Stimulated activated CD4-positive, alpha-beta T cell treated with anti-CD3 and anti-CD28 coated beads, Interleukin-2, amount 100 ng/mL, for 4 hours (primary cell): ENCODE measurements around the gene ZMYM1.
"Not testable (repeated sequence)": the region's sequence is repeated elsewhere in the genome, so short reads cannot be mapped to it uniquely, and the experiment has no call there.

Experiments
- DNase-seq: peaks from one replicate; pipeline ENCODE4 v3.0.0-alpha.2; 2020; ENCODE audit warnings: low read depth

ZMYM1 gene

GRCh38 chr1:35079003-35079930 lies at the start of gene ZMYM1:
ZMYM1 (plus strand) TSS chr1:35079385; CDS start chr1:35093988, 14,603 bp downstream.
- DNase-seq, result peak; percentile 76

- no peak for DNase-seq
Measured at GRCh38 chr1:35029761-35030160, 49.4 kb upstream of the ZMYM1 start.

- no peak for DNase-seq
Measured at GRCh38 chr1:35030338-35030737, 48.8 kb upstream of the ZMYM1 start.

GRCh38 chr1:35030756-35031446 lies 48.3 kb upstream of the ZMYM1 start:
- peak; percentile 22 for DNase-seq

GRCh38 chr1:35032384-35032739 lies 46.8 kb upstream of the ZMYM1 start:
- DNase-seq, result no peak

- no peak for DNase-seq
Measured at GRCh38 chr1:35033346-35033745, 45.8 kb upstream of the ZMYM1 start.

- no peak for DNase-seq
Measured at GRCh38 chr1:35036621-35037020, 42.6 kb upstream of the ZMYM1 start.

- no peak for DNase-seq
Measured at GRCh38 chr1:35037206-35037605, 42.0 kb upstream of the ZMYM1 start.

GRCh38 chr1:35038723-35039122 lies 40.5 kb upstream of the ZMYM1 start:
- no peak for DNase-seq

GRCh38 chr1:35043498-35043897 lies 35.7 kb upstream of the ZMYM1 start:
- no peak for DNase-seq

GRCh38 chr1:35044431-35044830 lies 34.8 kb upstream of the ZMYM1 start:
- no peak for DNase-seq

- no peak for DNase-seq
Measured at GRCh38 chr1:35046730-35047129, 32.5 kb upstream of the ZMYM1 start.

GRCh38 chr1:35047188-35047858 lies 31.9 kb upstream of the ZMYM1 start:
- DNase-seq, result no peak

- no peak for DNase-seq
Measured at GRCh38 chr1:35049116-35049515, 30.1 kb upstream of the ZMYM1 start.

- DNase-seq, result no peak
Measured at GRCh38 chr1:35053433-35053832, 25.8 kb upstream of the ZMYM1 start.

- DNase-seq, result not testable (repeated sequence)
Measured at GRCh38 chr1:35054282-35054681, 24.9 kb upstream of the ZMYM1 start.

GRCh38 chr1:35058321-35058720 lies 20.9 kb upstream of the ZMYM1 start:
- not testable (repeated sequence) for DNase-seq

- DNase-seq, result no peak
Measured at GRCh38 chr1:35058988-35059387, 20.2 kb upstream of the ZMYM1 start.

- DNase-seq, result no peak
Measured at GRCh38 chr1:35062518-35063196, 16.5 kb upstream of the ZMYM1 start.

- no peak for DNase-seq
Measured at GRCh38 chr1:35064265-35064664, 14.9 kb upstream of the ZMYM1 start.

GRCh38 chr1:35069746-35070145 lies 9.4 kb upstream of the ZMYM1 start:
- no peak for DNase-seq

- no peak for DNase-seq
Measured at GRCh38 chr1:35073265-35073811, 5.8 kb upstream of the ZMYM1 start.
